22Rv1 (cell line): Measurements from ENCODE around the gene AGAP1.

ENCODE experiments used
- ZFX ChIP-seq: fragments of 450-650 bp; IDR thresholded peaks from 2 replicates; pipeline ENCODE4 v1.6.1; 2017; ENCODE audit warnings: antibody characterized with exemption, borderline replicate concordance
- TF ChIP-seq, protein P1 (sequence below): fragments of 450-650 bp; IDR thresholded peaks from 2 replicates; pipeline ENCODE4 v1.5.1; 2017; ENCODE audit warnings: mild to moderate bottlenecking

DNA sequence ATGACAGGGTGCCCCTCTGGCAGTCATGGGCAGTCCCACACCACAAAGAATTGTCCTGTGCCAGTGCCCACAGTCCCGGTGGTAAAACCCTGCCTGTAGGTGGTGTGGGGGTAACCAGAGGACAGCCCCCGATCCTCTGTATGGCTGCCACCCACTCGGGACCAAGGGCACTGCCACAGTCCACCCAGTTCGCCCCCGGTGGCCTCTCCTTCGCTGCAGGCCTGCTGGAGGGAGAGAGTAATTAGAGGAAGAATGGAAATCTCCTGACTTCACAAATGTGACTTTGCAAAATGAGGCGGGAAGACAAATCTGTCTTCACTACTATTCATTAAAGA, 663.0 kb downstream of the AGAP1 start:
- TF ChIP-seq, protein P1, sequence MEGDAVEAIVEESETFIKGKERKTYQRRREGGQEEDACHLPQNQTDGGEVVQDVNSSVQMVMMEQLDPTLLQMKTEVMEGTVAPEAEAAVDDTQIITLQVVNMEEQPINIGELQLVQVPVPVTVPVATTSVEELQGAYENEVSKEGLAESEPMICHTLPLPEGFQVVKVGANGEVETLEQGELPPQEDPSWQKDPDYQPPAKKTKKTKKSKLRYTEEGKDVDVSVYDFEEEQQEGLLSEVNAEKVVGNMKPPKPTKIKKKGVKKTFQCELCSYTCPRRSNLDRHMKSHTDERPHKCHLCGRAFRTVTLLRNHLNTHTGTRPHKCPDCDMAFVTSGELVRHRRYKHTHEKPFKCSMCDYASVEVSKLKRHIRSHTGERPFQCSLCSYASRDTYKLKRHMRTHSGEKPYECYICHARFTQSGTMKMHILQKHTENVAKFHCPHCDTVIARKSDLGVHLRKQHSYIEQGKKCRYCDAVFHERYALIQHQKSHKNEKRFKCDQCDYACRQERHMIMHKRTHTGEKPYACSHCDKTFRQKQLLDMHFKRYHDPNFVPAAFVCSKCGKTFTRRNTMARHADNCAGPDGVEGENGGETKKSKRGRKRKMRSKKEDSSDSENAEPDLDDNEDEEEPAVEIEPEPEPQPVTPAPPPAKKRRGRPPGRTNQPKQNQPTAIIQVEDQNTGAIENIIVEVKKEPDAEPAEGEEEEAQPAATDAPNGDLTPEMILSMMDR, result no peak
- TF ChIP-seq ZFX, result no peak
